ENCODE data around the gene SEC63.

DNA sequence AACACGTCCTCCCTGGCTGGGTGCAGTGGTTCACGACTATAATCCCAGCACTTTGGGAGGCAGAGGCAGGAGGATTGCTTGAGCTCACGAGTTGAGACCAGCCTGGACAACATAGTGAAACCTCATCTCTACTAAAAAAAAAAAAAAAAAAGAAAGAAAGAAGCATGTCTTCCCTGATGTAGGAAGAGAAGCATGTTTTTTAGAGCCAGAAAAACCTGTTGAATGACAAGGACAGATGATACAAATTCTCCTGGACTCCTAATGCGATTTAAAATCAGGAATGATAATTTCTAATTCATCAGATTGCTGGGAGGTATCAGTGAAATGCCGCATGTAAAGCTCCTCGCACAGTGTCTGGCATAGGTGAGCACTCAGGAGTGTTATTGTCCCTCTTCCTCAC, 23.7 kb upstream of the SEC63 start:
- TF ChIP-seq, protein P1, sequence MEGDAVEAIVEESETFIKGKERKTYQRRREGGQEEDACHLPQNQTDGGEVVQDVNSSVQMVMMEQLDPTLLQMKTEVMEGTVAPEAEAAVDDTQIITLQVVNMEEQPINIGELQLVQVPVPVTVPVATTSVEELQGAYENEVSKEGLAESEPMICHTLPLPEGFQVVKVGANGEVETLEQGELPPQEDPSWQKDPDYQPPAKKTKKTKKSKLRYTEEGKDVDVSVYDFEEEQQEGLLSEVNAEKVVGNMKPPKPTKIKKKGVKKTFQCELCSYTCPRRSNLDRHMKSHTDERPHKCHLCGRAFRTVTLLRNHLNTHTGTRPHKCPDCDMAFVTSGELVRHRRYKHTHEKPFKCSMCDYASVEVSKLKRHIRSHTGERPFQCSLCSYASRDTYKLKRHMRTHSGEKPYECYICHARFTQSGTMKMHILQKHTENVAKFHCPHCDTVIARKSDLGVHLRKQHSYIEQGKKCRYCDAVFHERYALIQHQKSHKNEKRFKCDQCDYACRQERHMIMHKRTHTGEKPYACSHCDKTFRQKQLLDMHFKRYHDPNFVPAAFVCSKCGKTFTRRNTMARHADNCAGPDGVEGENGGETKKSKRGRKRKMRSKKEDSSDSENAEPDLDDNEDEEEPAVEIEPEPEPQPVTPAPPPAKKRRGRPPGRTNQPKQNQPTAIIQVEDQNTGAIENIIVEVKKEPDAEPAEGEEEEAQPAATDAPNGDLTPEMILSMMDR (IDR thresholded peaks at IDR 0.05), result no peak
- TF ChIP-seq EP300 (IDR thresholded peaks at IDR 0.05), result no peak

All from ovary (tissue), 3 donors.